Neural progenitor cell (in vitro differentiated cells): ENCODE data around the gene GSG1L. TPM values are rescaled to one million over a fixed set of nuclear protein-coding genes. Genes with fewer than 3 reads are reported as not detected.

Experiments
- DNase-seq: peaks from one replicate; pipeline ENCODE4 v3.0.0-alpha.2; 2016; ENCODE audit warnings: low spot score
- H2AFZ ChIP-seq: fragments of 200-600 bp; sonication (generic); replicated peaks from 2 replicates; pipeline ENCODE4 v1.6.1; 2016; ENCODE audit warnings: antibody characterized with exemption
- H3F3A ChIP-seq: fragments of 200-600 bp; sonication (generic); 2 replicates; pipeline ENCODE4 v1.6.1; 2016; ENCODE audit warnings: antibody characterized with exemption, low read depth
- H3K27ac ChIP-seq: fragments of 200-600 bp; sonication (generic); 2 replicates; pipeline ENCODE4 v1.5.1; 2016; ENCODE audit warnings: mild to moderate bottlenecking
- H3K27me3 ChIP-seq: fragments of 200-600 bp; sonication (generic); 2 replicates; pipeline ENCODE4 v1.6.1; 2016; ENCODE audit warnings: mild to moderate bottlenecking, moderate library complexity
- H3K36me3 ChIP-seq: fragments of 200-600 bp; sonication (generic); 2 replicates; pipeline ENCODE4 v1.5.1; 2016
- H3K4me1 ChIP-seq: fragments of 200-600 bp; sonication (generic); 2 replicates; pipeline ENCODE4 v1.6.1; 2016; ENCODE audit warnings: mixed run types
- H3K4me2 ChIP-seq: fragments of 200-600 bp; sonication (generic); 2 replicates; pipeline ENCODE4 v1.6.1; 2016
- H3K4me3 ChIP-seq: fragments of 200-600 bp; sonication (generic); 2 replicates; pipeline ENCODE4 v1.5.1; 2016
- H3K79me2 ChIP-seq: fragments of 200-600 bp; sonication (generic); 2 replicates; pipeline ENCODE4 v1.6.1; 2016; ENCODE audit warnings: low read depth
- H3K9ac ChIP-seq: fragments of 200-600 bp; sonication (generic); 2 replicates; pipeline ENCODE4 v1.6.1; 2016
- H3K9me3 ChIP-seq: fragments of 200-600 bp; sonication (generic); 2 replicates; pipeline ENCODE4 v1.5.1; 2016; ENCODE audit warnings: low read depth
- H4K20me1 ChIP-seq: fragments of 200-600 bp; sonication (generic); 2 replicates; pipeline ENCODE4 v1.6.1; 2016; ENCODE audit warnings: low read depth
- H3K27ac Mint-ChIP-seq: 3 replicates; pipeline ENCODE4 v1.8.0; 2021; ENCODE audit warnings: mixed read lengths
- H3K27me3 Mint-ChIP-seq: 2 replicates; pipeline ENCODE4 v1.8.0; 2022; ENCODE audit warnings: low read depth, mild to moderate bottlenecking, inconsistent platforms, moderate library complexity, mixed read lengths; ENCODE audit not compliant: insufficient read depth
- H3K36me3 Mint-ChIP-seq: 3 replicates; pipeline ENCODE4 v1.8.0; 2021; ENCODE audit warnings: mixed read lengths
- H3K4me1 Mint-ChIP-seq: 3 replicates; pipeline ENCODE4 v1.8.0; 2021; ENCODE audit warnings: mixed read lengths
- H3K4me3 Mint-ChIP-seq: 3 replicates; pipeline ENCODE4 v1.8.0; 2021; ENCODE audit warnings: mild to moderate bottlenecking, moderate library complexity, mixed read lengths
- H3K9me3 Mint-ChIP-seq: 3 replicates; pipeline ENCODE4 v1.8.0; 2020; ENCODE audit warnings: mixed read lengths
- EZH2 ChIP-seq: fragments of 200-600 bp; sonication (generic); IDR thresholded peaks from 2 replicates; pipeline ENCODE4 v1.6.1; 2017; ENCODE audit warnings: antibody characterized with exemption, mild to moderate bottlenecking, moderate library complexity
- EZH2phosphoT487 ChIP-seq: fragments of 200-600 bp; sonication (generic); IDR thresholded peaks from 2 replicates; pipeline ENCODE4 v1.6.1; 2017; ENCODE audit warnings: antibody characterized with exemption
- small RNA-seq: library from RNA; depleted of rRNA; stranded (forward); fragments of <200 nt; gene quantifications from one replicate; pipeline ENCODE3, GENCODE V24; 2015
- total RNA-seq: library from RNA; depleted of rRNA; stranded (reverse); fragments of >200 nt; gene quantifications from 2 replicates; pipeline ENCODE4 v1.2.3, GENCODE V29; 2015; ENCODE audit warnings: low replicate concordance
- TF ChIP-seq, protein P1 (sequence below): fragments of 200-600 bp; sonication (generic); IDR thresholded peaks from 2 replicates; pipeline ENCODE4 v1.5.1; 2017; ENCODE audit warnings: antibody characterized with exemption, mild to moderate bottlenecking

GSG1L gene
- total RNA-seq, 1 donor from 2014 or later: not detected

- H3K4me1 Mint-ChIP-seq: peaks cover 5% of the 10 kb centered on the region
- Histone ChIP-seq H3K36me3 (no peaks in the 10 kb centered on the region), H3K9me3 (no peaks in the 10 kb centered on the region), H3K4me2 (no peak overlapping the region), H3K27me3 (no peaks in the 10 kb centered on the region), H4K20me1 (no peaks in the 10 kb centered on the region), H3K4me3 (no peak overlapping the region), H3K4me1 (no peaks in the 10 kb centered on the region), H3F3A (no peaks in the 10 kb centered on the region), H3K79me2 (no peaks in the 10 kb centered on the region), H2AFZ (no peak overlapping the region), H3K27ac (no peak overlapping the region), H3K9ac (no peak overlapping the region)
- no peak overlapping the region for H3K4me3 Mint-ChIP-seq
- no peak for DNase-seq
- TF ChIP-seq EZH2phosphoT487: no peak
- TF ChIP-seq EZH2: no peak
- TF ChIP-seq, protein P1, sequence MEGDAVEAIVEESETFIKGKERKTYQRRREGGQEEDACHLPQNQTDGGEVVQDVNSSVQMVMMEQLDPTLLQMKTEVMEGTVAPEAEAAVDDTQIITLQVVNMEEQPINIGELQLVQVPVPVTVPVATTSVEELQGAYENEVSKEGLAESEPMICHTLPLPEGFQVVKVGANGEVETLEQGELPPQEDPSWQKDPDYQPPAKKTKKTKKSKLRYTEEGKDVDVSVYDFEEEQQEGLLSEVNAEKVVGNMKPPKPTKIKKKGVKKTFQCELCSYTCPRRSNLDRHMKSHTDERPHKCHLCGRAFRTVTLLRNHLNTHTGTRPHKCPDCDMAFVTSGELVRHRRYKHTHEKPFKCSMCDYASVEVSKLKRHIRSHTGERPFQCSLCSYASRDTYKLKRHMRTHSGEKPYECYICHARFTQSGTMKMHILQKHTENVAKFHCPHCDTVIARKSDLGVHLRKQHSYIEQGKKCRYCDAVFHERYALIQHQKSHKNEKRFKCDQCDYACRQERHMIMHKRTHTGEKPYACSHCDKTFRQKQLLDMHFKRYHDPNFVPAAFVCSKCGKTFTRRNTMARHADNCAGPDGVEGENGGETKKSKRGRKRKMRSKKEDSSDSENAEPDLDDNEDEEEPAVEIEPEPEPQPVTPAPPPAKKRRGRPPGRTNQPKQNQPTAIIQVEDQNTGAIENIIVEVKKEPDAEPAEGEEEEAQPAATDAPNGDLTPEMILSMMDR: no peak
- H3K36me3 Mint-ChIP-seq: peaks cover 19% of the 10 kb centered on the region
- peaks cover 5% of the 10 kb centered on the region for H3K27me3 Mint-ChIP-seq
- no peaks in the 10 kb centered on the region for H3K9me3 Mint-ChIP-seq
- no peak overlapping the region for H3K27ac Mint-ChIP-seq
These were observed 323.7 kb downstream of the GSG1L start for GRCh38 chr16:27739606-27740357.

- no peak overlapping the region for H3K4me2 ChIP-seq
- H3F3A ChIP-seq: no peaks in the 10 kb centered on the region
- no peak overlapping the region for H3K4me3 ChIP-seq
- H3K36me3 ChIP-seq: no peaks in the 10 kb centered on the region
- H4K20me1 ChIP-seq: no peaks in the 10 kb centered on the region
- DNase-seq: no peak
- no peaks in the 10 kb centered on the region for H3K27me3 ChIP-seq
- peaks cover 6% of the 10 kb centered on the region for H3K4me1 Mint-ChIP-seq
- no peaks in the 10 kb centered on the region for H3K79me2 ChIP-seq
- H3K36me3 Mint-ChIP-seq: peaks cover 19% of the 10 kb centered on the region
- H3K9ac ChIP-seq: no peak overlapping the region
- TF ChIP-seq EZH2: no peak
- H3K27me3 Mint-ChIP-seq: peaks cover 5% of the 10 kb centered on the region
- H3K9me3 Mint-ChIP-seq: no peaks in the 10 kb centered on the region
- no peaks in the 10 kb centered on the region for H3K4me1 ChIP-seq
- no peak overlapping the region for H3K27ac Mint-ChIP-seq
- H3K27ac ChIP-seq: no peak overlapping the region
- no peak overlapping the region for H2AFZ ChIP-seq
- H3K4me3 Mint-ChIP-seq: no peak overlapping the region
- no peaks in the 10 kb centered on the region for H3K9me3 ChIP-seq
These were observed 324.9 kb downstream of the GSG1L start for GRCh38 chr16:27738596-27738995.

Small RNAs within 50 kb of the gene (small RNA-seq; reads per million reads assigned to genes)
- gene RNU6-1241P: not detected
- not detected for gene RNU6-159P

Other genes starting within 250 kb of the GSG1L start
- 71.6 and 75.5 TPM in 2 replicates for gene XPO6, start 148.3 kb upstream of the GSG1L start, total RNA-seq
- gene SBK1, start 228.8 kb upstream of the GSG1L start, total RNA-seq: 4.6 and 16.4 TPM in 2 replicates